CD4-positive, alpha-beta memory T cell (primary cell): ENCODE results near the gene ZNF865. TPM values are rescaled to one million over a fixed set of nuclear protein-coding genes. Genes with fewer than 3 reads are reported as not detected.

Source experiments
- CTCF ChIA-PET: fragments of 350-600 bp; sonication (Branson Sonifier 250); formaldehyde crosslinking; loops from one replicate; lab custom pipeline; 2021; ENCODE audit warnings: inconsistent platforms; ENCODE audit not compliant: partially characterized antibody; lab: Charles Lee
- POLR2A ChIA-PET: fragments of 350-600 bp; sonication (Branson Sonifier 250); formaldehyde crosslinking; loops from one replicate; lab custom pipeline; 2021; ENCODE audit not compliant: partially characterized antibody; lab: Charles Lee
- DNase-seq, 5 donors: peaks; one replicate each; pipeline versions ENCODE4 v3.0.0 to v3.0.0-alpha.2; 2020 to 2022; ENCODE audit warnings: mixed read lengths in 1 of 5
- H3K27ac ChIP-seq: one replicate; pipeline ENCODE4 v1.7.0; 2013; ENCODE audit warnings: low read depth, low read length
- H3K27me3 ChIP-seq: 2 replicates; pipeline ENCODE4 v1.7.0; 2013; ENCODE audit warnings: mild to moderate bottlenecking, low read length, moderate library complexity; ENCODE audit not compliant: insufficient read depth
- H3K36me3 ChIP-seq: 2 replicates; pipeline ENCODE4 v1.7.0; 2013; ENCODE audit warnings: mild to moderate bottlenecking, low read length, moderate library complexity; ENCODE audit not compliant: insufficient read depth
- H3K4me1 ChIP-seq: 2 replicates; pipeline ENCODE4 v1.7.0; 2013; ENCODE audit warnings: mild to moderate bottlenecking, low read length, moderate library complexity; ENCODE audit not compliant: insufficient read depth
- H3K4me3 ChIP-seq, 2 donors: one replicate each; pipeline ENCODE4 v1.7.0; 2013; ENCODE audit warnings: low read length in 2 of 2, mild to moderate bottlenecking in 1 of 2
- H3K9me3 ChIP-seq, 2 donors: one replicate each; pipeline ENCODE4 v1.7.0; 2013; ENCODE audit warnings: low read length in 2 of 2, control low read depth in 1 of 2; ENCODE audit not compliant: control insufficient read depth in 1 of 2
- H3K27ac Mint-ChIP-seq, 7 donors: one replicate each; pipeline ENCODE4 v1.8.0; 2020 to 2021; ENCODE audit warnings: mixed read lengths in 7 of 7, mild to moderate bottlenecking in 6 of 7, inconsistent platforms in 3 of 7, moderate library complexity in 3 of 7
- H3K27me3 Mint-ChIP-seq, 2 donors: one replicate each; pipeline ENCODE4 v1.8.0; 2020 to 2021; ENCODE audit warnings: mixed read lengths in 2 of 2
- H3K36me3 Mint-ChIP-seq, 2 donors: one replicate each; pipeline ENCODE4 v1.8.0; 2020 to 2021; ENCODE audit warnings: mixed read lengths in 2 of 2, inconsistent platforms in 1 of 2, mild to moderate bottlenecking in 1 of 2
- H3K4me1 Mint-ChIP-seq, 4 donors: one replicate each; pipeline ENCODE4 v1.8.0; 2020 to 2021; ENCODE audit warnings: mixed read lengths in 4 of 4, mild to moderate bottlenecking in 1 of 4
- H3K4me3 Mint-ChIP-seq, 8 donors: one replicate each; pipeline ENCODE4 v1.8.0; 2020 to 2021; ENCODE audit warnings: mixed read lengths in 8 of 8, mild to moderate bottlenecking in 7 of 8, moderate library complexity in 6 of 8, inconsistent platforms in 3 of 8
- H3K9me3 Mint-ChIP-seq, 8 donors: one replicate each; pipeline ENCODE4 v1.8.0; 2020 to 2021; ENCODE audit warnings: mixed read lengths in 8 of 8, mild to moderate bottlenecking in 5 of 8, inconsistent platforms in 3 of 8, moderate library complexity in 1 of 8
- intact Hi-C: fragments of 100-400 bp; cut with micrococcal nuclease; formaldehyde crosslinking; loops from one replicate; pipeline ENCODE4 v1.15.1; 2023
- polyA plus RNA-seq, 2 donors: library from polyadenylated mRNA; unstranded; fragments of 300-500 nt; fragmentation: Illumina TruSeq; gene quantifications; one replicate each; pipeline ENCODE4 v1.2.3, GENCODE V29; 2021
- total RNA-seq, 2 experiments: library from RNA; stranded (reverse); gene quantifications; one replicate each; pipeline ENCODE4 v1.2.3, GENCODE V29; 2021

Gene ZNF865
- total and polyA plus RNA-seq, 4 experiments from 2014 or later = 0.30 to 20.9 (median 20.3) TPM; not detected in 1

DNA sequence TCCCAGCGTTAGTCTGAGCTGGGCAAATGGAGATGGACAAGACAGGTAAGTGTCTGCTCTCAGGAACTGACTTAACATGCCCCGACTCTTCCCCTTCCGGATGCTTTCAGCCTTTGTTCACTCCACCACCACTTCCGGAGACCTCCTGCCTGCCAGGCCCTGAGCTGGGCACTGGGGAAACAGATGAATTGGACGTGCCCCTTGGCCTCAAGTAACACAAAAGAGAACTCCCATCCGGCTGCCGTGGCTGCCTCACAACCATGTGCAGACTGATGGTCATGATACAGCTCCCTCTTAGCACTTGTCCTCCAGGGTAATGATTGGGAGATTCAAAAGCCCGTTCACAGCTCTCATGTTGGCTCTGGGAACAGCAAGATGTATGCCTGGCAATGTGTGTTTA is 12.0 kb downstream of the ZNF865 start:
- Histone ChIP-seq H3K27me3 (no peaks in the 10 kb centered on the region), H3K36me3 (peaks cover 6% of the 10 kb centered on the region), H3K4me3 (no peak overlapping the region), H3K27ac (no peak overlapping the region), H3K4me1 (peaks cover 5% of the 10 kb centered on the region), H3K9me3 (no peaks in the 10 kb centered on the region)
- Mint-ChIP-seq H3K27me3 (no peaks in the 10 kb centered on the region), H3K27ac (peak overlapping the region in 1 of 7 donors; percentile 15), H3K36me3 (peaks cover 12 to 20% of the 10 kb centered on the region in 2 donors), H3K9me3 (no peaks in the 10 kb centered on the region), H3K4me1 (peaks cover 6 to 15% (median 13%) of the 10 kb centered on the region in 4 donors), H3K4me3 (peak overlapping the region in 1 of 8 donors; percentile 41)
- CTCF ChIA-PET = interaction anchor here (1.0 to 2.7 kb wide), 2 partner anchors 9 to 11 kb away, joined by 3 to 15 read pairs; partner anchors contain the start of gene ZNF865
- POLR2A ChIA-PET = interaction anchor here (1.0 to 1.6 kb wide), 2 partner anchors 8 to 156 kb away, joined by 3 read pairs; partner anchors contain the start of gene ISOC2
- intact Hi-C loops = no loop called here
- peak in 1 of 5 donors; percentile 8 for DNase-seq

DNA sequence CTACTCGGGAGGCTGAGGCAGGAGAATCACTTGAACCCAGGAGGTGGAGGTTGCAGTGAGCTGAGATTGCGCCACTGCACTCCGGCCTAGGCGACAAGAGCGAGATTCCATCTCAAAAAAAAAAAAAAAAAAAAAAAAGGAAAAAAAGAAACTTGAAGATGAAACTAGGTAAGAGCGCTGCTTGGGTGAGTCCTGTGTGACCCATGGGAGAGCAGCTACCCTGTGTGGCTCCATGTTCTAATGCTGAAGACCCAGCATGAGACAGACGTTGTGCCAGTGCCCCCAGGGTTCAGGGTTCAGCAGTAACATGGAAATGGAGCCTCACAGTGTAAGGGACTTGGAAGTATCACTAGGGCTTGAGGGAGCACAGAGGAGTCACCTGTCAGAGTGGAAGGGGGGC is 13.0 kb downstream of the ZNF865 start:
- Histone ChIP-seq H3K27ac (no peak overlapping the region), H3K36me3 (peaks cover 6% of the 10 kb centered on the region), H3K4me1 (peaks cover 5% of the 10 kb centered on the region), H3K4me3 (no peak overlapping the region), H3K9me3 (no peaks in the 10 kb centered on the region), H3K27me3 (no peaks in the 10 kb centered on the region)
- H3K27me3 Mint-ChIP-seq = no peaks in the 10 kb centered on the region
- peak overlapping the region in 1 of 7 donors; percentile 37 for H3K27ac Mint-ChIP-seq
- no peaks in the 10 kb centered on the region for H3K9me3 Mint-ChIP-seq
- H3K36me3 Mint-ChIP-seq = peaks cover 4 to 14% of the 10 kb centered on the region in 2 donors
- H3K4me3 Mint-ChIP-seq = no peak overlapping the region
- DNase-seq = no peak
- CTCF ChIA-PET = interaction anchor here (2.2 to 3.4 kb wide), 3 partner anchors 12 to 114 kb away, joined by 7 to 15 read pairs (median 11); partner anchors contain the start of gene ZNF865
- POLR2A ChIA-PET = interaction anchor here (0.6 to 1.6 kb wide), 2 partner anchors 12 to 157 kb away, joined by 3 read pairs; partner anchors contain the start of gene ISOC2
- intact Hi-C loops = no loop called here
- H3K4me1 Mint-ChIP-seq = peaks cover 6 to 19% (median 11%) of the 10 kb centered on the region in 4 donors

DNA sequence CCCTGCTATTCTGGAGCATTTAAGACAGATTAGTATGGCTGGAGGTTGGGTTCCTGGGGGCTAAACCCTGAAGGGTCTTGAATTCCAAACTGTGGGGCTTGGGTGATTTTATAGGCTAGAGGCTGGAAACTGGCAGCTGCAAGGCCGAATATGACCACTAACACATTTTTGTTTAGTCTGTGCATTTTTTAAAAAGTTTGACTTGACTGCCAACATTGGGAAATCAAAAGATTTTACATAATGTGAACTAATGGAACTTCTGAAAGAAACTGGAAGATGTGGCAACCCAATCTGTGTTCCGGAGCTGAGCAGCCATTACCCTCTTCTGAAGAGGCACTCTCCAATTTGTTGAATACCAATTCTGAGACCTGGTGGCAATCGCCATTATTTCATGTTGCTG is 13.8 kb downstream of the ZNF865 start:
- no peaks in the 10 kb centered on the region for H3K9me3 Mint-ChIP-seq
- Histone ChIP-seq H3K36me3 (peaks cover 6% of the 10 kb centered on the region), H3K27ac (no peak overlapping the region), H3K4me1 (peaks cover 10% of the 10 kb centered on the region), H3K27me3 (no peaks in the 10 kb centered on the region), H3K9me3 (no peaks in the 10 kb centered on the region), H3K4me3 (no peak overlapping the region)
- ChIA-PET POLR2A (interaction anchor here (1.1 kb wide), 1 partner anchor 12 kb away, joined by 4 read pairs; no protein-coding TSS in a partner anchor), CTCF (interaction anchor here (1.0 to 3.4 kb wide), 4 partner anchors 11 to 115 kb away, joined by 3 to 15 read pairs (median 9); partner anchors contain the start of gene ZNF865)
- H3K27ac Mint-ChIP-seq = peak overlapping the region in 2 of 7 donors; percentile 35 to 69
- H3K4me1 Mint-ChIP-seq = peaks cover 10 to 26% (median 18%) of the 10 kb centered on the region in 4 donors
- H3K4me3 Mint-ChIP-seq = no peak overlapping the region
- intact Hi-C loops = no loop called here
- no peaks in the 10 kb centered on the region for H3K27me3 Mint-ChIP-seq
- peaks cover 4 to 20% of the 10 kb centered on the region in 2 donors for H3K36me3 Mint-ChIP-seq
- no peak for DNase-seq

DNA sequence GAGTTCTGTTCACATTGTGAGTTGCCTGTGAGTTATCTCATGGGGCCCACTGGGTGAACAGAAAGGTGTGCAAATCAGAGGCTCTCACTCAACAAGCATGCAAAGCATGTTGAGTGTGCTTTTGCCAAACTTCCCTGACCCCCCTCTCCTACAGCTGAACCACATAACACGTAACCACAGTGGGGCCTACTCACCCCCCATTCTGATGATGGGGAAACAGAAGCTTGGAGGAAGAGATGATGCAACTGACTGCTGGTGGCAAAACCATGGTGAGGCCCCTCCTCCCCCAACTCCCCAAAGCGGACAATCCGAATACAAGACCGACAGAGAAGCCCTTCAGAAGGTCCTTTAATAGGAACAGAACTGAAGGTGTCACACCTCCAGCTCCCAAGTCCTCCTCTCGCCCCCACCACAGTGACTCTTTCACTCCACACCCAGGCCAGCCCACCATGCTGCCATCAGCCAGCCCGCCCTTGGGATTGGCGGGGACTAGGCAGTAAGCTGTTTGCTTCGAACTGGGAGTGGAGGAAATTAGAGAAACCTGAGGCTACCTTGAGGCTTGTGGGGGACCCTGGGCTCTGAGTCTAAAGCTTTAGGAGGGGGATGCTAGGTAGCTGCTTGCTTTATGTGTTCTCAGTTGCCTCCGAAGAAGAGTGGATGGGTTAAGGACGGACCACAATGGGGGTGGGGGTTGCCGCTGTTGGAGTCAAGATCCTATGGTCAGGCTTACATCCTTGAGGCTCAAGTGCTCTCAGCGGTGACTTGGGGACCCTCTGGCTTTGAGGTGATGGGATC is 15.2 kb downstream of the ZNF865 start:
- Mint-ChIP-seq H3K27me3 (no peaks in the 10 kb centered on the region), H3K9me3 (no peaks in the 10 kb centered on the region), H3K36me3 (peaks cover 4 to 21% of the 10 kb centered on the region in 2 donors), H3K4me3 (peak overlapping the region in 1 of 8 donors; percentile 34), H3K4me1 (peaks cover 16 to 34% (median 26%) of the 10 kb centered on the region in 4 donors), H3K27ac (peak overlapping the region in 6 of 7 donors; percentile 27 to 77 (median 68))
- no peak overlapping the region for H3K4me3 ChIP-seq
- ChIA-PET POLR2A (interaction anchor here (1.2 kb wide), 1 partner anchor 9 kb away, joined by 3 read pairs; no protein-coding TSS in a partner anchor), CTCF (interaction anchor here (3.4 to 9.1 kb wide), 2 partner anchors 12 to 14 kb away, joined by 11 to 94 read pairs; partner anchors contain the start of gene ZNF865)
- DNase-seq = peak in 1 of 5 donors; percentile 35
- no peak overlapping the region for H3K27ac ChIP-seq
- intact Hi-C loops = loop anchor here (10.0 kb wide), 1 partner anchor 236 kb away; the partner anchor contains the start of genes RPL28 and TMEM238
- H3K36me3 ChIP-seq = peaks cover 6% of the 10 kb centered on the region
- no peaks in the 10 kb centered on the region for H3K27me3 ChIP-seq
- H3K4me1 ChIP-seq = peaks cover 20% of the 10 kb centered on the region
- no peaks in the 10 kb centered on the region for H3K9me3 ChIP-seq

DNA sequence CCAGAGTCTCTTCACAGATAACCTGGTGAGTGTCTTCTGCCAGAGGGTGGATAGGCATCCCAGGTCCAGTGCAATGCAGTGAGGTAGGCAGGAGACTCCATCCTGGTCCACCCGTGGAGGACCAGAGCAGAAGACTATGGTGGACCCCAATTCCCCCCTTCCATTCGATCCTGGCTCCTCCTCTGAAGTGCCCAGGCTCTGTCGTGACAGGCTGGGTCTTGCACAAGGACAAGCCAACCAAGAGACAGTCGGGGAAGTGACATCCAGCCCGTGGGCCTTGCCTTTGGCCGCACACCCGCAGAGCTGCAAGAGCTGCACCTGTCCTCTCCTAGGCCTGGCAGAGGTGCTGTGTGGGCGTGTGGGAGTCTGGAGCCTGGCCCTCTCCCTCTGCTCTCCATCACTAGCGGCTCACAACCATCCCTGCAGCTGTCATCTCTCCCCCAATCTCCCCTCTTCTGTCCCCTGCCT is 15.8 kb downstream of the ZNF865 start:
- Histone ChIP-seq H3K4me1 (peaks cover 27% of the 10 kb centered on the region), H3K9me3 (no peaks in the 10 kb centered on the region), H3K27ac (no peak overlapping the region), H3K36me3 (peaks cover 6% of the 10 kb centered on the region), H3K27me3 (no peaks in the 10 kb centered on the region), H3K4me3 (no peak overlapping the region)
- peak in 1 of 5 donors; percentile 37 for DNase-seq
- no peak overlapping the region for H3K4me3 Mint-ChIP-seq
- peak overlapping the region in 2 of 7 donors; percentile 18 to 35 for H3K27ac Mint-ChIP-seq
- no peaks in the 10 kb centered on the region for H3K9me3 Mint-ChIP-seq
- peaks cover 20 to 40% (median 31%) of the 10 kb centered on the region in 4 donors for H3K4me1 Mint-ChIP-seq
- intact Hi-C loops = loop anchor here (10.0 kb wide), 1 partner anchor 236 kb away; the partner anchor contains the start of genes RPL28 and TMEM238
- H3K36me3 Mint-ChIP-seq = peaks cover 4 to 21% of the 10 kb centered on the region in 2 donors
- H3K27me3 Mint-ChIP-seq = no peaks in the 10 kb centered on the region
- POLR2A ChIA-PET = no interaction called here
- CTCF ChIA-PET = interaction anchor here (3.4 to 9.1 kb wide), 2 partner anchors 12 to 14 kb away, joined by 11 to 94 read pairs; partner anchors contain the start of gene ZNF865

DNA sequence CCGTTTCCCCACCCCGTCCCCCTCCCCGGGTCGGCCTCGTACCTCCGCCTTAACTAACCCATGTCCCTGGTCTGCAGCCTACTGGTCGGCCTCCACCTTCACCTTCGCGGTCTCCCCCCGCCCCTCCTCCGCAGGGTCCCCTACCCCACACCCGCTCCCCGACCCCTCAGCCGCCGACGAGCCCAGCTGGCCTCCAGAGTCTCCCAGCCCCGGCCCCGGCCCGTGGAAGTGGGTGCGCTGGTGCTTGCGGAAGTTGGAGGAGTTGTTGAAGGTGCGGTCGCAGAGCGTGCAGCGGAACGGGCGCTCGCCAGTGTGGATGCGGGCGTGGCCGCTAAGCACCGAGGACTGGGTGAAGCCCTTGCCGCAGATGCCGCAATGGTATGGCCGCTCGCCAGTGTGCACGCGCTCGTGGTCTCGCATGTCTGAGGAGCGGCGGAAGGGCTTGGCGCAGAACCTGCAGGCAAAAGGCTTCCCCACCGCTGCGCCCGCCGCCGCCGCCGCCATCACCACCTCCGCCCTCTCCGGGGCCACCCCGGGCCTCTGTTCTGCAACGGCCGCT is 16.3 kb downstream of the ZNF865 start:
- ChIA-PET CTCF (interaction anchor here (3.6 to 9.1 kb wide), 2 partner anchors 11 to 15 kb away, joined by 16 to 94 read pairs; partner anchors contain the start of gene ZNF865), POLR2A (interaction anchor here (2.9 kb wide), 1 partner anchor 21 kb away, joined by 18 read pairs; the partner anchor contains the start of gene ZNF581)
- H3K27me3 ChIP-seq = no peaks in the 10 kb centered on the region
- H3K36me3 Mint-ChIP-seq = peaks cover 2 to 20% of the 10 kb centered on the region in 2 donors
- no peak overlapping the region for H3K4me3 Mint-ChIP-seq
- H3K4me1 ChIP-seq = peaks cover 32% of the 10 kb centered on the region
- H3K4me1 Mint-ChIP-seq = peaks cover 25 to 45% (median 36%) of the 10 kb centered on the region in 4 donors
- no peak overlapping the region for H3K4me3 ChIP-seq
- H3K9me3 ChIP-seq = no peaks in the 10 kb centered on the region
- H3K27ac Mint-ChIP-seq = no peak overlapping the region
- intact Hi-C loops = loop anchor here (10.0 kb wide), 1 partner anchor 237 kb away; the partner anchor contains the start of genes RPL28 and TMEM238
- H3K9me3 Mint-ChIP-seq = no peaks in the 10 kb centered on the region
- DNase-seq = no peak
- H3K27ac ChIP-seq = no peak overlapping the region
- H3K27me3 Mint-ChIP-seq = no peaks in the 10 kb centered on the region
- peaks cover 6% of the 10 kb centered on the region for H3K36me3 ChIP-seq
